Nephron (organoid): Measurements from ENCODE around the gene EIF1AX.
"Not testable (repeated sequence)": the region's sequence is repeated elsewhere in the genome, so short reads cannot be mapped to it uniquely, and the experiment has no call there.

ENCODE experiments used
- H3K27ac Mint-ChIP-seq, 3 experiments: 2 replicates each; pipeline ENCODE4 v1.8.0; 2020; ENCODE audit warnings: mixed read lengths in 3 of 3, mild to moderate bottlenecking in 2 of 3, moderate library complexity in 1 of 3
- H3K27me3 Mint-ChIP-seq: 2 replicates; pipeline ENCODE4 v1.8.0; 2021; ENCODE audit warnings: low read depth, mild to moderate bottlenecking, moderate library complexity, mixed read lengths
- H3K36me3 Mint-ChIP-seq: 2 replicates; pipeline ENCODE4 v1.8.0; 2020; ENCODE audit warnings: low read depth, mixed read lengths
- H3K4me1 Mint-ChIP-seq: 2 replicates; pipeline ENCODE4 v1.8.0; 2020; ENCODE audit warnings: mixed read lengths
- H3K4me3 Mint-ChIP-seq, 3 experiments: 2 replicates each; pipeline ENCODE4 v1.8.0; 2020; ENCODE audit warnings: mild to moderate bottlenecking in 3 of 3, mixed read lengths in 3 of 3, moderate library complexity in 2 of 3
- H3K9me3 Mint-ChIP-seq: 2 replicates; pipeline ENCODE4 v1.8.0; 2020; ENCODE audit warnings: mixed read lengths
- CTCF ChIP-seq, 3 experiments: fragments of 200-600 bp; sonication (generic); IDR thresholded peaks; one replicate each; pipeline ENCODE4 v1.5.0; 2021; ENCODE audit warnings: antibody characterized with exemption in 3 of 3; ENCODE audit not compliant: unreplicated experiment in 3 of 3

Gene EIF1AX

GRCh38 chrX:20173313-20173712 lies 31.7 kb upstream of the EIF1AX start:
- Mint-ChIP-seq H3K4me3 (no peak overlapping the region), H3K36me3 (peaks cover 24% of the 10 kb centered on the region), H3K27me3 (no peaks in the 10 kb centered on the region), H3K9me3 (no peaks in the 10 kb centered on the region), H3K4me1 (no peaks in the 10 kb centered on the region), H3K27ac (no peak overlapping the region)
- no peak for TF ChIP-seq CTCF (IDR thresholded peaks at IDR 0.05; ENCODE audit: unreplicated experiment in 3 of 3)

GRCh38 chrX:20171887-20172286 lies 30.2 kb upstream of the EIF1AX start:
- H3K36me3 Mint-ChIP-seq: peaks cover 30% of the 10 kb centered on the region
- TF ChIP-seq CTCF (IDR thresholded peaks at IDR 0.05; ENCODE audit: unreplicated experiment in 3 of 3): no peak
- no peak overlapping the region for H3K4me3 Mint-ChIP-seq
- no peaks in the 10 kb centered on the region for H3K9me3 Mint-ChIP-seq
- H3K4me1 Mint-ChIP-seq: no peaks in the 10 kb centered on the region
- H3K27ac Mint-ChIP-seq: no peak overlapping the region
- peaks cover 3% of the 10 kb centered on the region for H3K27me3 Mint-ChIP-seq

- H3K4me3 Mint-ChIP-seq, H3K9me3 Mint-ChIP-seq, H3K27me3 Mint-ChIP-seq, H3K4me1 Mint-ChIP-seq, H3K27ac Mint-ChIP-seq: not testable (repeated sequence)
- peaks cover 27% of the 10 kb centered on the region for H3K36me3 Mint-ChIP-seq
Measured at GRCh38 chrX:20162516-20162915, 20.9 kb upstream of the EIF1AX start.

GRCh38 chrX:20159797-20160385 lies 18.3 kb upstream of the EIF1AX start:
- H3K4me3 Mint-ChIP-seq: no peak overlapping the region
- H3K27ac Mint-ChIP-seq: no peak overlapping the region
- peaks cover 29% of the 10 kb centered on the region for H3K36me3 Mint-ChIP-seq
- H3K27me3 Mint-ChIP-seq: no peaks in the 10 kb centered on the region
- no peaks in the 10 kb centered on the region for H3K4me1 Mint-ChIP-seq
- TF ChIP-seq CTCF (IDR thresholded peaks at IDR 0.05; ENCODE audit: unreplicated experiment in 3 of 3): no peak
- H3K9me3 Mint-ChIP-seq: peaks cover 3% of the 10 kb centered on the region

GRCh38 chrX:20151689-20152088 lies 10.1 kb upstream of the EIF1AX start:
- H3K4me1 Mint-ChIP-seq: no peaks in the 10 kb centered on the region

GRCh38 chrX:20149326-20149725 lies 7.7 kb upstream of the EIF1AX start:
- Mint-ChIP-seq H3K36me3 (peaks cover 18% of the 10 kb centered on the region), H3K27ac (no peak overlapping the region), H3K9me3 (peaks cover 10% of the 10 kb centered on the region), H3K27me3 (no peaks in the 10 kb centered on the region), H3K4me1 (no peaks in the 10 kb centered on the region), H3K4me3 (no peak overlapping the region)
- no peak for TF ChIP-seq CTCF (IDR thresholded peaks at IDR 0.05; ENCODE audit: unreplicated experiment in 3 of 3)

More at GRCh38 chrX:20151689-20152088, 10.1 kb upstream of the EIF1AX start:
- Mint-ChIP-seq H3K36me3 (peaks cover 28% of the 10 kb centered on the region), H3K4me3 (no peak overlapping the region), H3K9me3 (peaks cover 10% of the 10 kb centered on the region), H3K27ac (no peak overlapping the region), H3K27me3 (no peaks in the 10 kb centered on the region)
- no peak for TF ChIP-seq CTCF (IDR thresholded peaks at IDR 0.05; ENCODE audit: unreplicated experiment in 3 of 3)
